ENCODE data around the gene COL27A1.
"Not testable (repeated sequence)": the region's sequence is repeated elsewhere in the genome, so short reads cannot be mapped to it uniquely, and the experiment has no call there.

DNA sequence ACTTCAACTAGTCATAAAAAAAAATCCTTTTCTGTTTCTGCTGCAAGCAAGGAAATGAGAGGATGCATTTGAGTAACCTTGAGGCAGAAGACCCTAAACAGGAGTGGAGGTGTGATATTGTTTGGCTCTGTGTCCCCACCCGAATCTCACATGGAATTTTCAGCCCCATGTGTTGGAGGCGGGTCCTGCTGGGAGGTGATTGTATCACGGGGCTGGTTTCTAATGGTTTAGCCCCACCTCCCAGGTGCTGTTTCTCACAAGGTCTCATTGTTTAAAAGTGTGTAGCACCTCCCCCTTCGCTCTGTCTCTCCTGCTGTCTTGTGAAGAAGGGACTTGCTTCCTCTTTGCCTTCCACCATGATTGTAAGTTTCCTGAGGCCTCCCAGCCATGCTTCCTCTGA lies 178.4 kb downstream of the COL27A1 start:
- not testable (repeated sequence) for TF ChIP-seq POLR2A, TAF1, SPI1 (IDR thresholded peaks at IDR 0.05; ENCODE audit: low read depth, low read length)
